ENCODE measurements around the gene SLC39A10. TPM values are rescaled to one million over a fixed set of nuclear protein-coding genes. Genes with fewer than 3 reads are reported as not detected.

SLC39A10 gene
- total and polyA plus RNA-seq, 2 donors (not counting 3 experiments of a cell fraction or from before 2014, with no cell fraction given): 11.4 to 39.9 TPM

GRCh38 chr2:195608768-195609454 is 48.1 kb upstream of the SLC39A10 start:
- dilution Hi-C loops (cut with MboI; ENCODE audit: extremely low pct_ligation_motif_present, low sequenced_read_pairs) (no loop called here), intact Hi-C loops (cut with micrococcal nuclease) (no loop called here)
- Histone ChIP-seq H3K36me3 (ENCODE audit: control insufficient read depth in 2 of 2, extremely low read depth in 1 of 2, insufficient read depth in 2 of 2, low read length in 2 of 2) (no peaks in the 10 kb centered on the region), H4K20me1 (replicated peaks; ENCODE audit: control insufficient read depth, extremely low read depth, insufficient read depth, low read length) (no peaks in the 10 kb centered on the region), H3K27me3 (ENCODE audit: control insufficient read depth in 2 of 2, insufficient read depth in 2 of 2, low read length in 2 of 2) (no peaks in the 10 kb centered on the region), H3K9ac (replicated peaks; ENCODE audit: extremely low read depth, insufficient read depth, low read length) (no peak overlapping the region), H3K27ac (ENCODE audit: insufficient read depth, low read depth, low read length) (no peak overlapping the region), H2AFZ (ENCODE audit: low read depth, low read length) (no peak overlapping the region), H3K9me1 (replicated peaks; ENCODE audit: control insufficient read depth, extremely low read depth, insufficient read depth, low read length) (no peaks in the 10 kb centered on the region), H3K9me3 (replicated peaks; ENCODE audit: control insufficient read depth, insufficient read depth, low read length) (no peaks in the 10 kb centered on the region), H3K79me2 (ENCODE audit: control insufficient read depth, insufficient read depth, low read length) (no peaks in the 10 kb centered on the region), H3K4me2 (ENCODE audit: insufficient read depth, low read length) (no peak overlapping the region), H3K4me1 (ENCODE audit: control insufficient read depth, extremely low read depth, insufficient read depth, low read length) (peaks cover 4% of the 10 kb centered on the region), H3K4me3 (replicated peaks in 1 of 3; ENCODE audit: insufficient read depth in 1 of 3, low read depth in 1 of 3, low read length in 3 of 3) (no peak overlapping the region)
- FAIRE-seq (no peak), DNase-seq (ENCODE audit: low read depth, low spot score) (no peak)
- CTCF ChIA-PET: interaction anchor here (1.0 kb wide), 1 partner anchor 9 kb away, joined by 3 read pairs; no protein-coding TSS in a partner anchor
- no TSS peak for BruUV-seq (replicated peaks)
- TF ChIP-seq GATA2 (IDR thresholded peaks at IDR 0.05; ENCODE audit: insufficient read depth, insufficient read length, low read depth, low read length) (no peak), CTCF (IDR thresholded peaks at IDR 0.05; ENCODE audit: extremely low read depth in 1 of 2, insufficient read depth in 1 of 2, low read depth in 1 of 2, low read length in 2 of 2) (no peak), FOS (IDR thresholded peaks at IDR 0.05; ENCODE audit: borderline replicate concordance, insufficient read depth, low read length) (no peak)
- POLR2A ChIA-PET: no interaction called here

GRCh38 chr2:195610717-195611116 is 46.3 kb upstream of the SLC39A10 start:
- ChIA-PET CTCF (no interaction called here), POLR2A (no interaction called here)
- H3K9me1 ChIP-seq (replicated peaks; ENCODE audit: control insufficient read depth, extremely low read depth, insufficient read depth, low read length): no peaks in the 10 kb centered on the region
- FAIRE-seq (no peak), DNase-seq (ENCODE audit: low read depth, low spot score) (no peak)
- H3K4me3 ChIP-seq (replicated peaks in 1 of 3; ENCODE audit: insufficient read depth in 1 of 3, low read depth in 1 of 3, low read length in 3 of 3): no peak overlapping the region
- H3K36me3 ChIP-seq (ENCODE audit: control insufficient read depth in 2 of 2, extremely low read depth in 1 of 2, insufficient read depth in 2 of 2, low read length in 2 of 2): no peaks in the 10 kb centered on the region
- no peaks in the 10 kb centered on the region for H3K79me2 ChIP-seq (ENCODE audit: control insufficient read depth, insufficient read depth, low read length)
- no peak for TF ChIP-seq MYC (IDR thresholded peaks at IDR 0.05; ENCODE audit: low read depth, low read length)
- intact Hi-C loops (cut with micrococcal nuclease) (no loop called here), dilution Hi-C loops (cut with MboI; ENCODE audit: extremely low pct_ligation_motif_present, low sequenced_read_pairs) (no loop called here)
- H3K4me2 ChIP-seq (ENCODE audit: insufficient read depth, low read length): no peak overlapping the region
- H2AFZ ChIP-seq (ENCODE audit: low read depth, low read length): no peak overlapping the region
- H4K20me1 ChIP-seq (replicated peaks; ENCODE audit: control insufficient read depth, extremely low read depth, insufficient read depth, low read length): no peaks in the 10 kb centered on the region
- H3K9ac ChIP-seq (replicated peaks; ENCODE audit: extremely low read depth, insufficient read depth, low read length): no peak overlapping the region
- H3K27me3 ChIP-seq (ENCODE audit: control insufficient read depth in 2 of 2, insufficient read depth in 2 of 2, low read length in 2 of 2): no peaks in the 10 kb centered on the region
- BruUV-seq (replicated peaks): no TSS peak
- H3K4me1 ChIP-seq (ENCODE audit: control insufficient read depth, extremely low read depth, insufficient read depth, low read length): peaks cover 4% of the 10 kb centered on the region
- H3K9me3 ChIP-seq (replicated peaks; ENCODE audit: control insufficient read depth, insufficient read depth, low read length): no peaks in the 10 kb centered on the region
- H3K27ac ChIP-seq (ENCODE audit: insufficient read depth, low read depth, low read length): no peak overlapping the region
